Liver (tissue), 9 donors: ENCODE data around the gene RGS12. TPM values are rescaled to one million over a fixed set of nuclear protein-coding genes. Genes with fewer than 3 reads are reported as not detected.

Source experiments
- DNase-seq: peaks from one replicate; pipeline ENCODE4 v3.0.0-alpha.2; 2017; ENCODE audit warnings: low spot score
- H3K27ac ChIP-seq, 2 donors: one replicate each; pipeline ENCODE4 v1.7.0; 2013; ENCODE audit warnings: inconsistent platforms in 2 of 2, low read length in 2 of 2, control low read depth in 1 of 2, low read depth in 1 of 2, mild to moderate bottlenecking in 1 of 2
- H3K27me3 ChIP-seq, 4 donors: one replicate each; pipeline versions ENCODE4 v1.6.1 to v1.7.0; 2013; ENCODE audit warnings: low read length in 3 of 4, inconsistent platforms in 1 of 4, mild to moderate bottlenecking in 1 of 4, moderate library complexity in 1 of 4; ENCODE audit not compliant: control insufficient read depth in 4 of 4, insufficient read depth in 4 of 4
- H3K36me3 ChIP-seq, 4 donors: one replicate each; pipeline versions ENCODE4 v1.6.1 to v1.7.0; 2013; ENCODE audit warnings: low read length in 3 of 4, mild to moderate bottlenecking in 3 of 4, low read depth in 1 of 4, moderate library complexity in 1 of 4; ENCODE audit not compliant: control insufficient read depth in 4 of 4, insufficient read depth in 3 of 4
- H3K4me1 ChIP-seq, 4 donors: one replicate each; pipeline versions ENCODE4 v1.6.1 to v1.7.0; 2013; ENCODE audit warnings: low read length in 3 of 4, mild to moderate bottlenecking in 3 of 4, moderate library complexity in 1 of 4; ENCODE audit not compliant: control insufficient read depth in 4 of 4, insufficient read depth in 4 of 4
- H3K4me3 ChIP-seq, 3 donors: one replicate each; pipeline versions ENCODE4 v1.6.1 to v1.7.0; 2013; ENCODE audit warnings: low read length in 3 of 3, control low read depth in 1 of 3, low read depth in 1 of 3, mild to moderate bottlenecking in 1 of 3
- H3K9ac ChIP-seq, 2 donors: one replicate each; pipeline ENCODE4 v1.7.0; 2013; ENCODE audit warnings: low read length in 2 of 2, mild to moderate bottlenecking in 2 of 2, moderate library complexity in 2 of 2, control low read depth in 1 of 2, low read depth in 1 of 2
- H3K9me3 ChIP-seq, 4 donors: one replicate each; pipeline versions ENCODE4 v1.6.1 to v1.7.0; 2013; ENCODE audit warnings: low read length in 3 of 4; ENCODE audit not compliant: control insufficient read depth in 4 of 4
- EGR1 ChIP-seq, 2 donors: IDR thresholded peaks; 2 replicates each; pipeline ENCODE4 v1.6.1; 2016 to 2018; ENCODE audit warnings: antibody characterized with exemption in 2 of 2, low read depth in 2 of 2
- FOXA1 ChIP-seq: IDR thresholded peaks from 2 replicates; pipeline ENCODE4 v1.6.1; 2016; ENCODE audit warnings: antibody characterized with exemption
- FOXA2 ChIP-seq: IDR thresholded peaks from 2 replicates; pipeline ENCODE4 v1.6.1; 2016; ENCODE audit warnings: antibody characterized with exemption
- GABPA ChIP-seq, 2 donors: IDR thresholded peaks in 1 of 2; conservative IDR thresholded peaks in 1 of 2; 2 replicates each; pipeline ENCODE4 v1.6.1; 2016; ENCODE audit warnings: antibody characterized with exemption in 2 of 2, mild to moderate bottlenecking in 1 of 2, moderate library complexity in 1 of 2
- HNF4A ChIP-seq, 2 donors: conservative IDR thresholded peaks; 2 replicates each; pipeline ENCODE4 v1.6.1; 2016; ENCODE audit warnings: antibody characterized with exemption in 2 of 2, mild to moderate bottlenecking in 2 of 2
- HNF4G ChIP-seq: IDR thresholded peaks from 2 replicates; pipeline ENCODE4 v1.6.1; 2016; ENCODE audit warnings: antibody characterized with exemption
- JUND ChIP-seq, 2 donors: IDR thresholded peaks; 2 replicates each; pipeline ENCODE4 v1.6.1; 2016; ENCODE audit warnings: antibody characterized with exemption in 2 of 2
- NR2F2 ChIP-seq: IDR thresholded peaks from 2 replicates; pipeline ENCODE4 v1.6.1; 2016; ENCODE audit warnings: antibody characterized with exemption
- RAD21 ChIP-seq, 2 donors: IDR thresholded peaks; 2 replicates each; pipeline ENCODE4 v1.6.1; 2016; ENCODE audit warnings: antibody characterized with exemption in 2 of 2, mild to moderate bottlenecking in 2 of 2
- RXRA ChIP-seq, 2 donors: IDR thresholded peaks; 2 replicates each; pipeline ENCODE4 v1.6.1; 2017 to 2018; ENCODE audit warnings: antibody characterized with exemption in 2 of 2, mild to moderate bottlenecking in 1 of 2
- SP1 ChIP-seq: IDR thresholded peaks from 2 replicates; pipeline ENCODE4 v1.6.1; 2018; ENCODE audit warnings: antibody characterized with exemption, mild to moderate bottlenecking
- TAF1 ChIP-seq: conservative IDR thresholded peaks from 2 replicates; pipeline ENCODE4 v1.6.1; 2016; ENCODE audit warnings: antibody characterized with exemption, mild to moderate bottlenecking
- YY1 ChIP-seq: IDR thresholded peaks from 2 replicates; pipeline ENCODE4 v1.6.1; 2016; ENCODE audit warnings: antibody characterized with exemption, mild to moderate bottlenecking
- WGBS: extraction: QIAGEN DNeasy Blood & Tissue Kit; methylation state at CpG from one replicate; pipeline ENCODE4 v1.1.7; 2013; 5-methylcytosine and 5-hydroxymethylcytosine counted together
- polyA plus RNA-seq, 2 donors: library from polyadenylated mRNA; stranded (reverse) in 1 of 2; unstranded in 1 of 2; fragments of 200-250 nt in 1 of 2; fragments of >200 nt in 1 of 2; fragmentation: Nextera tagmentation in 1 of 2; extraction: Ambion mirVana in 1 of 2; gene quantifications; one replicate each; pipeline versions ENCODE4 v1.2.1 to v1.2.3, GENCODE V29; 2013 to 2015
- total RNA-seq, 2 donors: library from RNA; depleted of rRNA; stranded (reverse); fragments of >200 nt; gene quantifications; one replicate each; pipeline ENCODE4 v1.2.3, GENCODE V29; 2014
- TF ChIP-seq, protein P1 (sequence below): IDR thresholded peaks from 2 replicates; pipeline ENCODE4 v1.6.1; 2016; ENCODE audit warnings: antibody characterized with exemption
- TF ChIP-seq, protein P2 (sequence below): IDR thresholded peaks from 2 replicates; pipeline ENCODE4 v1.6.1; 2016; ENCODE audit warnings: antibody characterized with exemption, mild to moderate bottlenecking
- TF ChIP-seq, protein P3 (sequence below): IDR thresholded peaks from 2 replicates; pipeline ENCODE4 v1.6.1; 2016; ENCODE audit warnings: antibody characterized with exemption
- TF ChIP-seq, protein P4 (sequence below): IDR thresholded peaks from 2 replicates; pipeline ENCODE4 v1.6.1; 2016; ENCODE audit warnings: antibody characterized with exemption
- TF ChIP-seq, protein P5 (sequence below): fragments of 150-350 bp; IDR thresholded peaks from 2 replicates; pipeline ENCODE4 v1.5.1; 2017; ENCODE audit warnings: improper control_type of control experiment, low read depth, low read length; ENCODE audit not compliant: missing input control
- donor health status: healthy.
- donor health status: healthy.
- donor health status: healthy.
- donor health status: healthy.
- donor health status: healthy.

The RGS12 gene
- total and polyA plus RNA-seq, 4 donors = 6.4 to 23.2 (median 11.5) TPM

DNA sequence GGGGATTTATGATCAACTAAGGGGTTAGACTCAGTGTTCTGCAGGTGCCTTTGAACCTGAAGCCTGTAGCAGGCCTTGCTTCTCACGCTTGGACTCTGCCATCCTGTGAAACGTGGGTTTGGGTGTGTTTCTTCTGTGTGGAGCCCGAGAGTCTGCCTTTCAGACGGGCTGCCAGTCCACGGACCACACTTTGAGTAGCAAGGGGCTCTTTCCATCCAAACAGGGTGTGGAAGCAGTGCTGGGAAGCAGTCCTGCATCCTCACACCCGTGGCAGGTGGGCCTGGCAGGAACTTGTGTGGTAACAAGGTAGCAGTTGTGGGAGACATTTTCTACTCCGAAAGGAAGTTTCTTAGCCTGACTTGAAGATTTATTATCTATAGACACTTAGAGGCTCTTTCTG is 22.7 kb downstream of the RGS12 start:
- peaks cover 0 to 6% (median 2%) of the 10 kb centered on the region in 4 donors for H3K36me3 ChIP-seq
- WGBS = 91% methylated on average over 7 of the region's 7 CpGs
- no peak for DNase-seq
- no peak overlapping the region for H3K27ac ChIP-seq
- H3K4me1 ChIP-seq = no peaks in the 10 kb centered on the region
- TF ChIP-seq, protein P1, sequence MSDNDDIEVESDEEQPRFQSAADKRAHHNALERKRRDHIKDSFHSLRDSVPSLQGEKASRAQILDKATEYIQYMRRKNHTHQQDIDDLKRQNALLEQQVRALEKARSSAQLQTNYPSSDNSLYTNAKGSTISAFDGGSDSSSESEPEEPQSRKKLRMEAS = no peak
- TF ChIP-seq, protein P2, sequence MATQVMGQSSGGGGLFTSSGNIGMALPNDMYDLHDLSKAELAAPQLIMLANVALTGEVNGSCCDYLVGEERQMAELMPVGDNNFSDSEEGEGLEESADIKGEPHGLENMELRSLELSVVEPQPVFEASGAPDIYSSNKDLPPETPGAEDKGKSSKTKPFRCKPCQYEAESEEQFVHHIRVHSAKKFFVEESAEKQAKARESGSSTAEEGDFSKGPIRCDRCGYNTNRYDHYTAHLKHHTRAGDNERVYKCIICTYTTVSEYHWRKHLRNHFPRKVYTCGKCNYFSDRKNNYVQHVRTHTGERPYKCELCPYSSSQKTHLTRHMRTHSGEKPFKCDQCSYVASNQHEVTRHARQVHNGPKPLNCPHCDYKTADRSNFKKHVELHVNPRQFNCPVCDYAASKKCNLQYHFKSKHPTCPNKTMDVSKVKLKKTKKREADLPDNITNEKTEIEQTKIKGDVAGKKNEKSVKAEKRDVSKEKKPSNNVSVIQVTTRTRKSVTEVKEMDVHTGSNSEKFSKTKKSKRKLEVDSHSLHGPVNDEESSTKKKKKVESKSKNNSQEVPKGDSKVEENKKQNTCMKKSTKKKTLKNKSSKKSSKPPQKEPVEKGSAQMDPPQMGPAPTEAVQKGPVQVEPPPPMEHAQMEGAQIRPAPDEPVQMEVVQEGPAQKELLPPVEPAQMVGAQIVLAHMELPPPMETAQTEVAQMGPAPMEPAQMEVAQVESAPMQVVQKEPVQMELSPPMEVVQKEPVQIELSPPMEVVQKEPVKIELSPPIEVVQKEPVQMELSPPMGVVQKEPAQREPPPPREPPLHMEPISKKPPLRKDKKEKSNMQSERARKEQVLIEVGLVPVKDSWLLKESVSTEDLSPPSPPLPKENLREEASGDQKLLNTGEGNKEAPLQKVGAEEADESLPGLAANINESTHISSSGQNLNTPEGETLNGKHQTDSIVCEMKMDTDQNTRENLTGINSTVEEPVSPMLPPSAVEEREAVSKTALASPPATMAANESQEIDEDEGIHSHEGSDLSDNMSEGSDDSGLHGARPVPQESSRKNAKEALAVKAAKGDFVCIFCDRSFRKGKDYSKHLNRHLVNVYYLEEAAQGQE = no peak
- TF ChIP-seq FOXA1 = no peak
- TF ChIP-seq RAD21 (IDR thresholded peaks at IDR 0.05) = no peak
- TF ChIP-seq, protein P3, sequence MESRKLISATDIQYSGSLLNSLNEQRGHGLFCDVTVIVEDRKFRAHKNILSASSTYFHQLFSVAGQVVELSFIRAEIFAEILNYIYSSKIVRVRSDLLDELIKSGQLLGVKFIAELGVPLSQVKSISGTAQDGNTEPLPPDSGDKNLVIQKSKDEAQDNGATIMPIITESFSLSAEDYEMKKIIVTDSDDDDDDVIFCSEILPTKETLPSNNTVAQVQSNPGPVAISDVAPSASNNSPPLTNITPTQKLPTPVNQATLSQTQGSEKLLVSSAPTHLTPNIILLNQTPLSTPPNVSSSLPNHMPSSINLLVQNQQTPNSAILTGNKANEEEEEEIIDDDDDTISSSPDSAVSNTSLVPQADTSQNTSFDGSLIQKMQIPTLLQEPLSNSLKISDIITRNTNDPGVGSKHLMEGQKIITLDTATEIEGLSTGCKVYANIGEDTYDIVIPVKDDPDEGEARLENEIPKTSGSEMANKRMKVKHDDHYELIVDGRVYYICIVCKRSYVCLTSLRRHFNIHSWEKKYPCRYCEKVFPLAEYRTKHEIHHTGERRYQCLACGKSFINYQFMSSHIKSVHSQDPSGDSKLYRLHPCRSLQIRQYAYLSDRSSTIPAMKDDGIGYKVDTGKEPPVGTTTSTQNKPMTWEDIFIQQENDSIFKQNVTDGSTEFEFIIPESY = no peak
- no peak overlapping the region for H3K4me3 ChIP-seq
- no peaks in the 10 kb centered on the region for H3K27me3 ChIP-seq
- H3K9me3 ChIP-seq = no peaks in the 10 kb centered on the region
- H3K9ac ChIP-seq = no peak overlapping the region

GRCh38 chr4:3316146-3316545 is 23.3 kb downstream of the RGS12 start:
- no peaks in the 10 kb centered on the region for H3K9me3 ChIP-seq

More at GRCh38 chr4:3316146-3316545, 23.3 kb downstream of the RGS12 start:
- 96% methylated on average over 18 of the region's 18 CpGs for WGBS
- Histone ChIP-seq H3K27me3 (no peaks in the 10 kb centered on the region), H3K36me3 (peaks cover 0 to 6% (median 2%) of the 10 kb centered on the region in 4 donors), H3K4me3 (no peak overlapping the region), H3K9ac (no peak overlapping the region), H3K27ac (no peak overlapping the region), H3K4me1 (no peaks in the 10 kb centered on the region)
- no peak for TF ChIP-seq JUND (IDR thresholded peaks at IDR 0.05)
- TF ChIP-seq RXRA (IDR thresholded peaks at IDR 0.05) = no peak
- TF ChIP-seq RAD21 (IDR thresholded peaks at IDR 0.05) = no peak
- TF ChIP-seq HNF4G = no peak
- no peak for TF ChIP-seq SP1
- TF ChIP-seq, protein P4, sequence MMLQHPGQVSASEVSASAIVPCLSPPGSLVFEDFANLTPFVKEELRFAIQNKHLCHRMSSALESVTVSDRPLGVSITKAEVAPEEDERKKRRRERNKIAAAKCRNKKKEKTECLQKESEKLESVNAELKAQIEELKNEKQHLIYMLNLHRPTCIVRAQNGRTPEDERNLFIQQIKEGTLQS = no peak
- TF ChIP-seq, protein P5, sequence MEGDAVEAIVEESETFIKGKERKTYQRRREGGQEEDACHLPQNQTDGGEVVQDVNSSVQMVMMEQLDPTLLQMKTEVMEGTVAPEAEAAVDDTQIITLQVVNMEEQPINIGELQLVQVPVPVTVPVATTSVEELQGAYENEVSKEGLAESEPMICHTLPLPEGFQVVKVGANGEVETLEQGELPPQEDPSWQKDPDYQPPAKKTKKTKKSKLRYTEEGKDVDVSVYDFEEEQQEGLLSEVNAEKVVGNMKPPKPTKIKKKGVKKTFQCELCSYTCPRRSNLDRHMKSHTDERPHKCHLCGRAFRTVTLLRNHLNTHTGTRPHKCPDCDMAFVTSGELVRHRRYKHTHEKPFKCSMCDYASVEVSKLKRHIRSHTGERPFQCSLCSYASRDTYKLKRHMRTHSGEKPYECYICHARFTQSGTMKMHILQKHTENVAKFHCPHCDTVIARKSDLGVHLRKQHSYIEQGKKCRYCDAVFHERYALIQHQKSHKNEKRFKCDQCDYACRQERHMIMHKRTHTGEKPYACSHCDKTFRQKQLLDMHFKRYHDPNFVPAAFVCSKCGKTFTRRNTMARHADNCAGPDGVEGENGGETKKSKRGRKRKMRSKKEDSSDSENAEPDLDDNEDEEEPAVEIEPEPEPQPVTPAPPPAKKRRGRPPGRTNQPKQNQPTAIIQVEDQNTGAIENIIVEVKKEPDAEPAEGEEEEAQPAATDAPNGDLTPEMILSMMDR = no peak
- no peak for TF ChIP-seq GABPA (IDR thresholded peaks at IDR 0.05 in 1 of 2, conservative IDR thresholded peaks at IDR 0.05 in 1 of 2)
- TF ChIP-seq, protein P2 = no peak
- TF ChIP-seq, protein P1 = no peak
- TF ChIP-seq YY1 = no peak
- TF ChIP-seq TAF1 = no peak
- TF ChIP-seq NR2F2 = no peak
- no peak for TF ChIP-seq FOXA1
- no peak for TF ChIP-seq EGR1 (IDR thresholded peaks at IDR 0.05; ENCODE audit: low read depth in 2 of 2)
- no peak for TF ChIP-seq HNF4A (conservative IDR thresholded peaks at IDR 0.05)
- TF ChIP-seq FOXA2 = no peak
- no peak for DNase-seq
